OCI-LY7 (cell line): Measurements from ENCODE around the gene CLEC18A.

ENCODE experiments used
- CTCF ChIP-seq: fragments of 200-600 bp; sonication (generic); conservative IDR thresholded peaks from 2 replicates; pipeline ENCODE4 v1.5.1; 2014; ENCODE audit warnings: mild to moderate bottlenecking, antibody characterized with exemption, low read length, moderate library complexity, mixed read lengths
- EZH2phosphoT487 ChIP-seq: fragments of 200-600 bp; sonication (generic); IDR thresholded peaks from 2 replicates; pipeline ENCODE4 v1.6.1; 2018; ENCODE audit warnings: low read depth, borderline replicate concordance, mild to moderate bottlenecking, mixed run types, antibody characterized with exemption, low read length, moderate library complexity, mixed read lengths

- TF ChIP-seq CTCF (no peak), EZH2phosphoT487 (no peak)
Observed at GRCh38 chr16:69909043-69909442, 42.1 kb upstream of the CLEC18A start.
